ENCODE results near the gene VTA1. TPM values are rescaled to one million over a fixed set of nuclear protein-coding genes. Genes with fewer than 3 reads are reported as not detected.
A peak's percentile ranks its signal among the peaks of the same experiment; 100 is the strongest.

VTA1 gene
- total and polyA plus RNA-seq, 2 of the 13 experiments (the other 11 are each of a cell fraction or from before 2014, with no cell fraction given), result 70.7 to 89.1 TPM

DNA sequence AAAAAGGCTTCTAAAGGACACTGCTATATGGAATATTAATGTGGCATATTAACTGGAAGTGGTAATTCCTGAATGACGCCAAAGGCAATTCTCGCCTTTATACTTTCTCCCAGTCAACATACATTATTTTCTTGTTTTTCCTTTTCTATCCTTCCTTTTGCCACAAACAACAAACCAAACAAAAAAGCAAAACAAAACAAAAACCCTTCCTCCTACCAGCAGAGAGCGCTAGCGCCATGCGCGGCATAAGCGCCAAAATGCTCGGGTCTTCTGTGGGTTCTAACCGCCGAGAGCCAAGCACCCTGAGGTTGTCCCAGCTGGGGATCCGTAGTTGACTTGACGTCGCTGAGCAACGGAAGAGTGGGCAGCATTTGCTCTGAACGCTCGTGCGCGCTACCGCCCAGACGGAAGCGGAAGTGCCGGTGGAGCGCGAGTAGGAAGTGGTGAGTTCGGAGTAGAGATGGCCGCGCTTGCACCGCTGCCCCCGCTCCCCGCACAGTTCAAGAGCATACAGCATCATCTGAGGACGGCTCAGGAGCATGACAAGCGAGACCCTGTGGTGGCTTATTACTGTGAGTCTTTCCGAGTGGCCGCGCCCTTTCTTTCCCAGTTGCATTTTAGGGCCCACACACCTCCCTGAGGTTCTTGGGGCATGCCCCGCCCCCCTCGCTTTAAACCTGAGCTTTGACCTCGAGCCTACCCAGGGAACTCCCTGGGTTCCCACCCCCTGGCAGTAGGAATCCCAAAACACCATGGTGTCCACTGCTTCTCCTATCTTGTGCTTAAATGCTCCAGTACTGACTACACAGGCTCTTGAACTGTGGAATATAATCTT, at the start of gene VTA1, which contains the start of gene NMBR (continued):
- TF ChIP-seq ZBTB40 (IDR thresholded peaks at IDR 0.05), result peak; percentile 82
- peak; percentile 90; the same call in 1 of the 2 replicates for TF ChIP-seq ZBTB40 (CRISPR knock-in tag; IDR thresholded peaks at IDR 0.05)
- TF ChIP-seq E2F2 (CRISPR knock-in tag; IDR thresholded peaks at IDR 0.05; ENCODE audit: borderline replicate concordance), result peak; percentile 93; the same call in 1 of the 2 replicates
- TF ChIP-seq RELA (CRISPR knock-in tag; IDR thresholded peaks at IDR 0.05), result no peak
- peak; percentile 77; the same call in 1 of the 2 replicates for TF ChIP-seq FLYWCH1 (CRISPR knock-in tag; IDR thresholded peaks at IDR 0.05)
- peak; percentile 92 for TF ChIP-seq HNF4A (CRISPR knock-in tag; IDR thresholded peaks at IDR 0.05)
- TF ChIP-seq PHF21A (CRISPR knock-in tag; IDR thresholded peaks at IDR 0.05), result peak; percentile 97
- TF ChIP-seq SATB2 (CRISPR knock-in tag; IDR thresholded peaks at IDR 0.05), result 0 out of 2 replicates have a peak, but pooled peaks have one; percentile 1
- TF ChIP-seq, protein P1, sequence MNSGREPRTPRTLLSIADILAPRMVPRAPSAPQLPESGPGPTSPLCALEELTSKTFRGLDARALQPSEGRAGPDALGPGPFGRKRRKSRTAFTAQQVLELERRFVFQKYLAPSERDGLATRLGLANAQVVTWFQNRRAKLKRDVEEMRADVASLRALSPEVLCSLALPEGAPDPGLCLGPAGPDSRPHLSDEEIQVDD (CRISPR knock-in tag; IDR thresholded peaks at IDR 0.05; ENCODE audit: borderline replicate concordance), result peak; percentile 74; the same call in 1 of the 2 replicates
- TF ChIP-seq CHD4 (IDR thresholded peaks at IDR 0.05; ENCODE audit: borderline replicate concordance, low read length), result no peak; the same call in 1 of the 2 replicates
- TF ChIP-seq ZNF513 (CRISPR knock-in tag; conservative IDR thresholded peaks at IDR 0.05), result no peak
- TF ChIP-seq HINFP (CRISPR knock-in tag; IDR thresholded peaks at IDR 0.05; ENCODE audit: low read depth), result peak; percentile 93
- peak; percentile 66 for TF ChIP-seq ZFP37 (CRISPR knock-in tag; IDR thresholded peaks at IDR 0.05; ENCODE audit: borderline replicate concordance)
- TF ChIP-seq TCF12 (IDR thresholded peaks at IDR 0.05), result no peak
- peak; percentile 36 for TF ChIP-seq TCF12 (CRISPR knock-in tag; IDR thresholded peaks at IDR 0.05)

All from HepG2 (cell line).